ENCODE measurements around the gene C4BPB.
"Not testable (repeated sequence)": the region's sequence is repeated elsewhere in the genome, so short reads cannot be mapped to it uniquely, and the experiment has no call there.

The C4BPB gene, protein sequence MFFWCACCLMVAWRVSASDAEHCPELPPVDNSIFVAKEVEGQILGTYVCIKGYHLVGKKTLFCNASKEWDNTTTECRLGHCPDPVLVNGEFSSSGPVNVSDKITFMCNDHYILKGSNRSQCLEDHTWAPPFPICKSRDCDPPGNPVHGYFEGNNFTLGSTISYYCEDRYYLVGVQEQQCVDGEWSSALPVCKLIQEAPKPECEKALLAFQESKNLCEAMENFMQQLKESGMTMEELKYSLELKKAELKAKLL

DNA sequence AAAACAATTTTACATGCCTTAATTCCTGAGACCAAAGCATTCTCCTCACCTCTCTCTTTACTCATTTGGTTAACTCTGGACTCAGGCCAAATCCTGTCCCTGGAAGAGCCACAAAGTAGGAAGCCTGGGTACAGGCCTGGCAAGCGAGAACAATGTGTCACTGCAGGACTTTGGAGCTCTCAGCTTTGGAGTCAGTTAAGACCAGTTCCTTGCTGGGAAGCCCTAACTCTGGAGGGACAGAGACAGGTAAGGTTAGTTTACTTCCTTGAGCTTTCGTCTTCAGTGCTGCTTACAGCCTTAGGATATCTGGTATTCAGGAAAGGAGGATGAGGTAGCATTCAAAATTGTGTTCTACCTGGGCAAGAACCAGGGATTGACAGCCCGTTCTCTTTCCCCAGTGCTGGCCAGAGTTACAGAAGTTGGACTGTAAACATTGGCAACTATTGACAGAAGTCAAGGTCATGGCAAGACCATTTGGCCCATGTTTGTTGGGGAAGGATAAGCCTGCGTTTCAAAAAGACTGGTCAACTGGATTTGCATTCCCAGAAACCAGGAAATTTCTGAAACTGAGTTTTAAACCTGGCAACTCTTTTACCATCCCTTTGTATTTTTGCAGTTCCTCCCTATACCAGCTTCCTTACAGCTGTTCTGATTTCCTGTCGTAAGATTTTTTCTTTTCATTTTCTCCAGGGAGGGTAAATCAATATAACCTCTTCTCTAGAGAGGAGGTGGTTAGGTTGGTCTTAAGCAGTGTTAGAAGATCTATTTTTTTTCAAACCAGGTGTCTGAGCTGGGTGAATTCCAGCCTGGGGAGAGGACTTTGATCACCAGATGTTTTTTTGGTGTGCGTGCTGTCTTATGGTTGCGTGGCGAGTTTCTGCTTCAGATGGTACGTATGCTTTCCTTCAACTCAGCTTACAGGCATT, at the start of gene C4BPB:
Gene C4BPB (plus strand): TSS at position 160 of the 926 bp plus-strand sequence. CDS start 672 bp downstream, at position 832.
- TF ChIP-seq, protein P1, sequence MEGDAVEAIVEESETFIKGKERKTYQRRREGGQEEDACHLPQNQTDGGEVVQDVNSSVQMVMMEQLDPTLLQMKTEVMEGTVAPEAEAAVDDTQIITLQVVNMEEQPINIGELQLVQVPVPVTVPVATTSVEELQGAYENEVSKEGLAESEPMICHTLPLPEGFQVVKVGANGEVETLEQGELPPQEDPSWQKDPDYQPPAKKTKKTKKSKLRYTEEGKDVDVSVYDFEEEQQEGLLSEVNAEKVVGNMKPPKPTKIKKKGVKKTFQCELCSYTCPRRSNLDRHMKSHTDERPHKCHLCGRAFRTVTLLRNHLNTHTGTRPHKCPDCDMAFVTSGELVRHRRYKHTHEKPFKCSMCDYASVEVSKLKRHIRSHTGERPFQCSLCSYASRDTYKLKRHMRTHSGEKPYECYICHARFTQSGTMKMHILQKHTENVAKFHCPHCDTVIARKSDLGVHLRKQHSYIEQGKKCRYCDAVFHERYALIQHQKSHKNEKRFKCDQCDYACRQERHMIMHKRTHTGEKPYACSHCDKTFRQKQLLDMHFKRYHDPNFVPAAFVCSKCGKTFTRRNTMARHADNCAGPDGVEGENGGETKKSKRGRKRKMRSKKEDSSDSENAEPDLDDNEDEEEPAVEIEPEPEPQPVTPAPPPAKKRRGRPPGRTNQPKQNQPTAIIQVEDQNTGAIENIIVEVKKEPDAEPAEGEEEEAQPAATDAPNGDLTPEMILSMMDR (IDR thresholded peaks at IDR 0.05; ENCODE audit: low read length, missing control alignments) = no peak
- H3K4me3 ChIP-seq (replicated peaks; ENCODE audit: low read depth, low read length) = no peak within 1 kb of the TSS
- DNase-seq (ENCODE audit: low read depth) = no peak

DNA sequence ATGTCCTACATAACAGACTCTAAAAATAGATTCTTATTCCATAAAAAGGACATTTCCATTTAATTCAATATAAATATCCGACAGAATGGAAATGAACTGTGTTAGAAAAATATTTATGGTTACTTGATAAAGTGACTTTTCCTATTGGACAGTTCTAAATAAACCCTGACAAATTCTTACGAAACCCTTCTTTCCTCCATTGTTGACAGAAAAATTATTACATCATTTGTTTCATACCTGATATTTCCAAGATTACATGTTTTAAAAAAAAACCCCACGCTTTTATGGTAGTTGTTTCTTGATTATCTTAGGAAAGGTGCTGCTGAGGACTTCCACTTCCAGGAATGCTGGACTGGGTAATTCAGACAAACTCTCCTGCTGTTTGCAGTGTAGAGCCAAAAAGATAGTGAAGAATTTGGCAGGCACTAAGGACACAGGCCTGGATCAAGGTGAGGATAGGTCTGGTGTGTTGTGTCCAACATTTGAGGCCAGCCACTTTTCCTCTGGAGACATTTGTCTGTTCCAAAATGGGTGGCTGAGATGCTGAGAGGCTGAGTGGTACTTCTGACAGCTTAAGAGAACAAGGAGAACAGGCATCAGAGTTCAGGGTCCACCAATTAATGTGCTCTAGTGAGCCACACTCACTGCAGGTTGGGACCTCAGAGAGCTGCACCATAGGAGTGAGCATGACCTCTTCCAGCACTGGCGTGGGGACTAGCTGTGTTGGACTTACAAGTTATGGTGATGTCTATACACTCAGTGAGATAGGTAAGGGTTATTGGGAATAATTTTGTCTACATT, 49.1 kb upstream of the C4BPB start:
- H3K4me3 ChIP-seq (replicated peaks; ENCODE audit: low read depth, low read length) = no peak overlapping the region
- TF ChIP-seq, protein P1 (IDR thresholded peaks at IDR 0.05; ENCODE audit: low read length, missing control alignments) = no peak
- DNase-seq (ENCODE audit: low read depth) = no peak

DNA sequence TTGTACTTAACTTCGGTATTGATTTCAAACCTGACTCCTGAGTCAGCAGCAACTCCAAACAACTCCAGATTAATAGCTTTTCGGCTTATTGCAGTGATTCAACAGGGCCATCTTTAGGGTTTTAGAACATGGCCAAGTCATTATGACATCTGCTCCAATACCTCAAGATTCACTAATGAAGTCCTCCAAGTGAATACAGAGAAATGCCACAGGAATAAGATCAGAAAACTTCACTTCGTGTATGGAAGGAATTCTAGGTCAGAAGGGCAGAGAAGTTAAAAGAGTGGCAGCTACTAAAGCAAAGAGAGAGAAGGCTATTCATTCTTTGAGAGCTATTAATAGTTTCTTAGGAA, 48.5 kb upstream of the C4BPB start:
- no peak for DNase-seq (ENCODE audit: low read depth)
- H3K4me3 ChIP-seq (replicated peaks; ENCODE audit: low read depth, low read length) = no peak overlapping the region
- TF ChIP-seq, protein P1 (IDR thresholded peaks at IDR 0.05; ENCODE audit: low read length, missing control alignments) = no peak

DNA sequence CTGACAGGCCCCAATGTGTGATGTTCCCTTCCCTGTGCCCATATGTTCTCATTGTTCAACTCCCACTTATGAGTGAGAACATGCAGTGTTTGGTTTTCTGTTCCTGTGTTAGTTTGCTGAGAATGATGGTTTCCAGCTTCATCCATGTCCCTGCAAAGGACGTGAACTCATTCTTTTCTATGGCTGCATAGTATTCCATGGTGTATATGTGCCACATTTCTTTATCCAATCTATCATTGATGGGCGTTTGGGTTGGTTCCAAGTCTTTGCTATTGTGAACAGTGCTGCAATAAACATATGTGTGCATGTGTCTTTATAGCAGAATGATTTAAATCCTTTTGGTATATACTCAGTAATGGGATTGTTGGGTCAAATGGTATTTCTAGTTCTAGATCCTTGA, 47.3 kb upstream of the C4BPB start:
- DNase-seq (ENCODE audit: low read depth) = not testable (repeated sequence)

DNA sequence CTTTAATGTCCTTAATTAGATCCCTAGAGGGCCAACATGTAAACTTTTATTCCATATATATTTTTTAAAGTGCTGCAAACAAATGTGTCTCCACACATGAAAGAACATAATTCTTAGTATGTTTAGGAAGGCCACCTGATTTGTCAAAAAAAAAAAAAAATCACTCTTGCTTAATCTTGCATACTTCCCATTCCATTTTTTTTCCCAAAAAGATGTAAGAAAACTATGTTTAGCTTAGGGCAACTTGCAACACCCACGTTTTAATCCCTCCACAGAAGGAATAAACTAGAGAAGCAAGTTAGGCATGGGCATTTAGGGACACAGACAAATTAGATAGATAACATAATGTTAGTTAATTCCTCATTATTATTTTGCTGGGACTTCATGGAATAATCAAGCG, 43.2 kb upstream of the C4BPB start:
- TF ChIP-seq, protein P1 (IDR thresholded peaks at IDR 0.05; ENCODE audit: low read length, missing control alignments) = no peak
- no peak overlapping the region for H3K4me3 ChIP-seq (replicated peaks; ENCODE audit: low read depth, low read length)
- DNase-seq (ENCODE audit: low read depth) = no peak

More for the DNA sequence above, 47.3 kb upstream of the C4BPB start:
- not testable (repeated sequence) for H3K4me3 ChIP-seq (replicated peaks; ENCODE audit: low read depth, low read length)

DNA sequence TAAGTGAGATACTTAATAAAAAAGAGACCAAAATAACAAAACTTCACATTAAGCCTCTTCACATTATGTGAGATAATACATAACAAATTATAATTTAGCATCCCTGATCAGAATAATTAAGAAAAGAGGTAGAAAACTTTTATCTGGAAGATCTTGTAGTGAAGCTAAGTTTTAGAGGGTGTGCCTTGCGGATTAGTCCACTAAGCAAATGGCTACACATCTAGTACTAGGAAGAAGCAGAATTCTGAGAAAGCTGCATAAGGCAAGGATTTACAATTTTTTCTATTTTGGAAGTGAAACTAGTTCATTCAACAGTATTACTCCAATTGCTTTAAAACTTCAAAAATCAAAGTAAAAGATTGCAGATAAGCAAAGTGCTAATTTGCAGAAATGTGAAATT, 41.2 kb upstream of the C4BPB start:
- no peak for DNase-seq (ENCODE audit: low read depth)
- TF ChIP-seq, protein P1 (IDR thresholded peaks at IDR 0.05; ENCODE audit: low read length, missing control alignments) = no peak
- no peak overlapping the region for H3K4me3 ChIP-seq (replicated peaks; ENCODE audit: low read depth, low read length)

DNA sequence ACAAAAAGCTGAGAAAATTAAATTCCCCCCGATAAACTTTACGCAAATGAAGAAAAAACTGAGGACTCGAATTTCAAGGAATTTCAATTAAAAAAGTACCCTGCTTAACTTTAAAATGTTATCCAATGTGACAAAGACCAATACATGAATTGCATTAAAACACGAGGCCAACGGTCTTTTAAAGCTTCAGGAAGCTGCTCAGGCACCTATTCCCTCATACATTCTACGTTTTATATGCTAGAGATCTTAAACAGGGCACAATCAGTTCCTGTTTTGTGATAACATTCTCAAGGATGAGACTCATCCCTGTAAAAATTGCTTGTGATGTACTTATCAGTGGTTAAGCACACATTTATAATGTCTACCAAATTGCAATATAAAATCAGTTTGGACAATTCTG, 40.6 kb upstream of the C4BPB start:
- TF ChIP-seq, protein P1 (IDR thresholded peaks at IDR 0.05; ENCODE audit: low read length, missing control alignments) = no peak
- H3K4me3 ChIP-seq (replicated peaks; ENCODE audit: low read depth, low read length) = no peak overlapping the region
- DNase-seq (ENCODE audit: low read depth) = no peak
